GM18505 (cell line): ENCODE data around the gene DCDC1.
"Not testable (repeated sequence)": the region's sequence is repeated elsewhere in the genome, so short reads cannot be mapped to it uniquely, and the experiment has no call there.

ENCODE experiments used
- ATAC-seq: cut with Tn5 transposase; IDR thresholded peaks from one replicate; pipeline ENCODE4 v1.9.1; 2021; ENCODE audit not compliant: unreplicated experiment
- POLR2A ChIP-seq: IDR thresholded peaks from 4 replicates; pipeline ENCODE4 v1.6.1; 2011; ENCODE audit warnings: borderline replicate concordance; ENCODE audit not compliant: insufficient read depth, insufficient read length; ENCODE audit errors: extremely low read depth

Gene DCDC1

DNA sequence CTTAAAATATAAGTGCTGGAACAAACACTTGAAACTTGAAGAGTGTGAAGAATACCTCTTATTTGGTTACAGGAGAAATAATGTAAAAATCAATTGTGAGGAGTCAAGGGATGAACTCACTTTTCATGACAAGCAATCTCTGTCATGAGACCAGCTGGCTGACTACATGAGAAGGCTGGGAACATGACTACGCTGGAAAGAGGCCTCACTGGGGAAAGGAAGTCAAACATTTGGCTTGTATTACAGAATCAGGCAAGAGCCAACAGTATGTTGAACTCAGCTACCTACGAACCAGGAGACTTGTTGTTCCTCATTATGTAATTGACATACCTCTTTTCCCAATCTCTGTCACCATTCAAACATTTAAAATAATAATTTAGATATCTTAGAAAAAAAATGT is 14.4 kb downstream of the DCDC1 start:
- TF ChIP-seq POLR2A = no peak
- no peak for ATAC-seq

DNA sequence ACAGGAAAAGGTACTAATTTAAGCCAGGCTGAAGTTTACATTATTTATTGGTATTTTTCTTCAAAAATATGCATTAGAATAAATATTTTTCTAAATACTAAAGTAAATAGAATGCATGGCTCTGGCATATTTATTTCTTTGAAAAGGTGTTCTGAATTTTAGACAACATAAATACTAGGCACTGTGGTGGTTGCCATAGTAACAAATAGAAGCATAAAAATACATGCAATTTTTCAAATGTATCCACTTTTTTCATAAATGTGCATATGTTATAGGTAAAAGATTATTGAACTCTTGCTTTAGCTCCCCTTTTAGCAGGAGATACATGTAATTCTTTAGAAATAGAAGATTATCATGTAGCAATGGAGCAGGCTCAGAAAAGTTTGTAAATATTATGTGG is 18.4 kb downstream of the DCDC1 start:
- ATAC-seq = no peak
- TF ChIP-seq POLR2A = no peak

DNA sequence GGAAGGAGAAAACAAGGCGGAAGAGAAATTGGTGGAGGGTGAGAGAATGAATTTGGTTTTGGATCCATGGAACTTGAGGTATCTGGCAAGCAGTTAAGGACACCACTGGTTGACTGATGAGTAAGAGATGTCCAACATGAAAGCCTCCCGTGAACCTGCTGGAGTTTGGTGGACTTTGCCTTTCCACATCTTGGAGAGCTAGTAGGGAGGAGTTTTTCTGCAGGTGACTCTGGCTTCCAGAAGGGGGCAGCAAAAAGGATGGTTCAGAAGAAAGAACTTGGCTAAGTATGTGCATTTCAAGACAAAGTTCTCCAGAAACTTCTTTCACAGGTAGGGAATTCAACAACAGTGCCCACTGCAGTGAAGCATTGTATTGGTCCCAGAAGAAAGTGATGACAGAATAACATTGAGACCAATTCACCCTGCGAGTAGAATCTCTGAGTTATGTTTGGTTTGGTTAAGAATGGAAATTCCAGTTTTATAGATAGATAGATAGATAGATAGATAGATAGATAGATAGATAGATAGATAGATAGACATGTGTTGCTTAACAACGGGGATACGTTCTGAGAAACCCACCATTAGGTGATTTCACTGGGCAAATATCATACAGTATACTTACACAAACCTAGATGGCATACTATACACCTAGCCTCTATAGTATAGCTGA is 28.5 kb downstream of the DCDC1 start:
- no peak for TF ChIP-seq POLR2A
- ATAC-seq = no peak

DNA sequence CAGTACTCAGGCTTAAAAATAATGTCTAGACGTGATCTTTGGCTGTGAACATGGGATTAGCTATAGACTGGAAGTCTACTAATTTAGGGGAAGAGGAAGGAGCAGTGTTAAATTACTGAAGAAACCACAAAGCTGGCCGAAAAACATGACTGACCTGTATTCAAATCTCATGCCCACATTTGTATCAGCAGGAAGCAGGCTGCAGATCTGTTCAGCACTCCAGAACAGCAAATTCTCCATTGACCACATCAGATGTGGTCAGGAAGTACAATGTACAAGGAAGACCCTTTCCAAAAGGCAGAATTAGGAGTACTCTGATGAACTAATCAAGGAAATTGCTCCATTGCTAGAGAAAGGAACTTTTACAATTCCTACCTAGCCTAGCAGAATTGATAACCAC is 31.7 kb downstream of the DCDC1 start:
- TF ChIP-seq POLR2A = no peak

DNA sequence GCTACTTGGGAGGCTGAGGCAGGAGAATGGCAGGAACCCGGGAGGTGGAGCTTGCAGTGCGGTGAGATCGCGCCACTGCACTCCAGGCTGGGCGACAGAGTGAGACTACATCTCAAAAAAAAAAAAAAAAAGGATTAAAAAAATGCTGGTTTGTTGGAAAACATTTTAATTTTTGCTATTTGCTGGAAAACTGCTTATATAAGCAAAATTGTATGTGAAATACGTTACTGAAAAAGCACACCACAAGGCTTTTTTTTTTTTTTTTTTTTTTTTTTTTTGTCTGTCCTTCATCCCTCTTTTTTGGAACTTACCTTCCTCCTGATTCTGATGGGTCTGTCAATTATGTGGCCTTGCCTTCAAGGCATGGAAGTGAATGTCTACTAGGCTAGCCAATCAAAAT is 40.8 kb downstream of the DCDC1 start:
- ATAC-seq = no peak
- no peak for TF ChIP-seq POLR2A

More for the DNA sequence above, 31.7 kb downstream of the DCDC1 start:
- ATAC-seq = no peak

DNA sequence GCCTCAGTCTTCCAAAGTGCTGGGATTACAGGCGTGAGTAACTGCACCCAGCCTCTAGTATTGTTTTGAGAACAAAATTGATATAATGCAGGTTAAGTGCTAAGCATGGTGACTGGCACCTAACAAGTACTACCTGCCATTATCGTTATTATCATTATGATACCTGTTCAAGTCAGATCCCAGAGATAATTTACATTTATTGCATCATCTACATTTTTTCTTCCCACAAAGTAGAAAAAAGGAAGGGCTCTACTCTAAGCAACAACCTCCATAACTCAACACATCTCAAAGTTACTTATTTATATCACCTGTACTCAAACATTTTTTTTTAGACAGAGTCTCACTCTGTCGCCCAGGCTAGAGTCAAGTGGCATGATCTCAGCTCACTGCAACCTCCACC is 42.1 kb downstream of the DCDC1 start:
- TF ChIP-seq POLR2A = no peak
- ATAC-seq = no peak

DNA sequence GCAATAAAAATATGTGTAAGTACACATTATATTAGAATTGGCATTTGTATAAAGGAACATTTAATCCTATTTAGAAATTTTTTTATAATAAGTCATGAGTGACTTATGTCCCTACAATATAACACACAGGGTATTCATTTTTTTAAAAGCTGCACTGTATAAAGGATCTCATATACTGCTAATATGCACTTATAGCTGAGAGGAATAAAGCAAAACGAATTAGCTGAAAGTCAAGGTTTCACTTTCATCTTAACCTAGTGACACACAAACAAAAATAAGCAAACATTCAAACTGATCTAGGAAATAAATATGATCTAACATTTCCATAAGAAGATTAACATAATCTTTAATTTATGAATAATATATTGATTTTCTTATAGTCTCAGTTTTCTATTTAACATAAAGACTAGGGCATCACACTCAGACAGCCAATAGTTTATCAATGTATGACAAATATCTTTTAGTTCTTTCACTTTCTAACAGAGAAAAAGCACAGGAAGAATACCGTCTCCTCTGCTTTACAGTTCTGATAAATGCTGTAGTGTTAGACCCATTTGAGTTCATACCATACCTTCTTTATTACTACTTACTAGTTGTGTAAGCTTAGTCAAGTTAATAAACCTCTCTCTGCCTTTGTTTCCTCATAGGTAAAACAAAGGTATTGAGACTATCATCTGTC is 42.9 kb downstream of the DCDC1 start:
- TF ChIP-seq POLR2A = no peak
- peak; percentile 74 for ATAC-seq

DNA sequence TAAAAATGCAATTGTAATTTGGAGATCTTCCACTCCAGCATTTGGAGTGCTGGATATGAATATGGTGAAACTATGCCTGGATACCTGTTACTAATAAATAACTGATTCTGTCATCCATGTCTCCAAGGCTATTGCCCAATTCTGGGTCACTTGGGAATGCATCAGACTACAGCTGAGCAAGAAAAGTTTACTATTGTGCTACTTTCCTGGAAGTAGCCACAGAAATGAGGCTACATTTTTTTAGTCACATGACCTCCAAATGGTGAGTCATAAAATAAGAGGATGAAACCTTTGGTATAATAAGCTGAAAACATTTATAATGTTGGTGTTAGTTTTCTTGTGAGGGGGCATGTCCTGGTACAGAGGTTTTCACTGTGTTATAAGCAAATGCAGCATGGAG is 44.4 kb downstream of the DCDC1 start:
- no peak for ATAC-seq
- no peak for TF ChIP-seq POLR2A

DNA sequence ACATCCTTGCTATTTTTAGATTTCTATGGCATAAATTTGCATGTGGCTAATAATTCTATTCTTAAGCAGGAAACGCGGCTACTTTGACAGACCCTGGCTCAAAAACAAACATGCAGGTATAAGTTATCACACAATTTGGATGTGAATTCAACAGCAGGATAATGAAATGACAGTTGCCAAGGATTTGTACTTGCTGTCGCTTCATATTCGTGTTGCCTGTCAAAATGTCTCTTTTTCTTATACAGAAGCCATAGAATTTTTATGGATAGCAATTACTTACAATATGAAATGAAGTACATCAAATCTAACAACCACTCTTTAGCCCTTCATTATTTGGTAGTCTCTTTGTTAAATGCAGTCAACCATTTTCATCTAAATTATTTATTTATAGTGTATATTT is 46.4 kb downstream of the DCDC1 start:
- ATAC-seq = no peak
- no peak for TF ChIP-seq POLR2A

DNA sequence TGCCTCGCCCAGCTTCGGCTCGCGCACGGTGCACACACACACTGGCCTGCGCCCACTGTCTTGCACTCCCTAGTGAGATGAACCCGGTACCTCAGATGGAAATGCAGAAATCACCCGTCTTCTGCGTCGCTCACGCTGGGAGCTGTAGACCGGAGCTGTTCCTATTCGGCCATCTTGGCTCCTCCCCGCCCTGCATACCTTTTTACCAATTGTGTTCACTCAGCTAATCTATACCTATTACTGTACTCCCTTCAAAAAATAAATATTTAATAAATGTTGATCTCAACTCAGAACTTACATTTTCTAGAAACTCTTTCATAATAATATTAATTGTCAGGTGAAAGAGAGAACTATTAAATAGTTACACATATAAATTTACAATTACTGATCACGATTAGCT is 48.0 kb downstream of the DCDC1 start:
- ATAC-seq = not testable (repeated sequence)

DNA sequence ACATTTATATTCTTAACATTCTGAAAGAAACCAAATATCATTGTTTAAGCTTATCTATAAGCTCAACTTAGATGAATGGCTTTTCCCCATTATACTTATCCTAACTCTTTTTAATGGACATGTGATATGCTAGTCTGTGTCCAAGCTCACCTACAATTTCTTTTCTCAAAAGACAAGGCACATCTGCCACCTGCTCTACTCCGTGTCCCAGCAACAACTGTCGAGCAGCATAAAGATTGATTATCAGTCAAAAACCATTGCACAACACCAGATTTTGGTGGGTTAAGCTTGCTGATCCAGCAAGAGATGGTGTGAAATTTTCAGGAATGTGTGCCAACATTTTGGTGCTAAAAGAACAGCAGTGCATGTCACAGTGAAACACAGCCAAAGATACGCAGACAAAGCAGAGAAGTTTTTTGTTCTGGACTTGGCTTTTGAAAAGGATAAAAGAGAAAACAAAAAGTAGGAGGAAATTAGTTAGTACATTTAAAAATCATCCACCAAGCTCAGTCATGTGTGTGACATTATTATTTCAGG is 65.8 kb downstream of the DCDC1 start:
- ATAC-seq = no peak
- TF ChIP-seq POLR2A = no peak

DNA sequence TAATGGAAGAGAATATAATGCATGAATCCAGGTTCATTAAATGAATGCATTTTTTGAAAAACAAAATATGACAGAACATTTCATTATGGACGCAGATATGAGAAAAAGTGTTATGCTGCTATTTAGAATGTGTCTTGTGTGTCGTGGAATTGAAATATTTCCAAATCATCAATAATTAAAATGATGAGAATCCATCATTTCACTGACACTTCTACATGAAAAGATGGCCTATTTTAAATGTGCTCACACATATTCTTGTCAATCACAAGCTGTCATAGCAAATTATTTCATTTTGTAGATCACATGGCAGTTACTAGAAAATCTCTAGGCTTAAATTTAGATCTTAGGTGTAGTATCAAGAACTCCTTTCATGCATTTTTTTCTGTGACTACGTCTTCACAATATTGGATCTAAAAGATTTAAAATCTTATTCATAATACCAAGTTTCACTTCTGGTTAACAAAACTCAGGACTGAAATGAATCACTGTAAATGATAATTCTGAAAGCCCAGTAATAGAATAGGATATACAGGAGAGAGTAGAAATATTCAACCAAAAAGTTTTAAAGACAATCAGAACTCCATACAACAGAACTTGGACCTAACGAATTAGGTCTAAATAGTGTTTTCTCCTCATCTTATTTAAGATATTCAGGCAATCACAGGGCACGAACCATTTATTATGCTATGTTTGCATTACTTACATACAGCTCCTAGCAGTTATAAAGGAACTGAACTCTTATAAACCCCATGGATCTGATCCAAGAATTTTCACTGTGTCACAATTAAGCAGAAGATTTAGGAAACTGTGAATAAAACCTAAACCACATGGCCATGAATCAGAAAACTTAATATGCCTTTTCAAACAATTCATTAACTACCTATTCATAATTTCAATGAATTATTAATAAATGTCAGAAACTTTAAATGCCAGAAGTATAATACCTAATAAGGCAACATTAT is 67.7 kb downstream of the DCDC1 start:
- no peak for ATAC-seq
- no peak for TF ChIP-seq POLR2A

DNA sequence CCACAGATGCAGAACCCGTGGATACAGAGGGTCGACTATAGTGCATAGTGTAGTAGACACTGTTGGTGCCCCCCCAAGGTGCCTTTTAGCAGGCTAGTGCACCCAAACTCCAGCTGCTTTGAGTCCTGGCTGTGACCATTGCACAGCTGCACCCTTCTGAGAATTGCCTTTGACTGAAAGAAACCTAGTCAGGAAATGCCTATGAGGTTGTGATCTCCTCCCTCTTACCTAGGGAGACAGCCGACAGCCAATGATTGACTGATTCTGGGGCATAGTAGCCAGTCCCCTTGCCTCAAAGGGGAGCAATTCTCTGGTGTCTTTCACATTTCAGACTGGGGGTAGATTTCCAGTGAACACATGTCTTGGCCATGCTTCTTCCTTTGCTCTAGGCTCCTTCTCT is 74.2 kb downstream of the DCDC1 start:
- no peak for ATAC-seq
- no peak for TF ChIP-seq POLR2A

DNA sequence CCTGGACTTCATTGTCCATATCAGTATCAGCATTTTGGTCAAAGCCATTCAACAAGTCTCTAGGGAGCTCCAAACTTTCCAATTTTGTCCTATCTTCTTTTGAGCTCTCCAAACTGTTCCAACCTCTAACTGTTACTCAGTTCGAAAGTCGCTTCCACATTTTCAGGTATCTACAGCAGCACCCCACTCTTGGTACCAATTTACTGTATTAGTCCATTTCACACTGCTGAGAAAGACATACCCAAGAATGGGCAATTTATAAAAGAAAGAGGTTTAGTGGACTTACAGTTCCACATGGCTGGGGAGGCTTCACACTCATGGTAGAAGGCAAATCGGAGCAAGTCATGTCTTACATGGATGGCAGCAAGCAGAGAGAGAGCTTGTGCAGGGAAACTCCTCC is 96.0 kb downstream of the DCDC1 start:
- not testable (repeated sequence) for ATAC-seq
